SW 1271 (cell line): ENCODE measurements around the gene RAB7B.

Experiments
- DNase-seq, 2 experiments: peaks; one replicate each; lab custom pipeline; 2025; lab: John Stamatoyannopoulos, UW

RAB7B gene

GRCh38 chr1:205948886-205949285 is 54.3 kb downstream of the RAB7B start:
- DNase-seq, result no peak

GRCh38 chr1:205948039-205948438 is 55.2 kb downstream of the RAB7B start:
- DNase-seq, result no peak

DNA sequence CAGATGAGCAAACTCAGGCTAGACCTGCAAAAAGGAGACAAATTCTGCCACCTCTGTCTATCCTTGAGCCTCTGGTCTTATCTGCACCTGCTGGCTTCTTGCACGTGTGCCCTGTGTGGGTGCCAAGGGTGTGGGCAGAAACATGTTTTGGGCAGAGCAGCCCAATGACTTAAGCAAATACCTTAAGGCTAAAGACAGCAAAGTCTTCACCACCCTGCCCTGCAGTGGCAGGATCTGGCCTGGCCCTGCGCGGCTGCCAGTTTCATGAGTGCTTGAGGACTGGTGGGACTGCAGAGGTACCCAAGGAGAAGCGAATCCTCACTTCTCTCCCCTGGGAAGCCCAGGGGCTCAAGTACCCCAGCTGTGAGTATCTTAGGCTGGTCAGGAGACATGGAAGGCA is 56.2 kb downstream of the RAB7B start:
- no peak for DNase-seq

DNA sequence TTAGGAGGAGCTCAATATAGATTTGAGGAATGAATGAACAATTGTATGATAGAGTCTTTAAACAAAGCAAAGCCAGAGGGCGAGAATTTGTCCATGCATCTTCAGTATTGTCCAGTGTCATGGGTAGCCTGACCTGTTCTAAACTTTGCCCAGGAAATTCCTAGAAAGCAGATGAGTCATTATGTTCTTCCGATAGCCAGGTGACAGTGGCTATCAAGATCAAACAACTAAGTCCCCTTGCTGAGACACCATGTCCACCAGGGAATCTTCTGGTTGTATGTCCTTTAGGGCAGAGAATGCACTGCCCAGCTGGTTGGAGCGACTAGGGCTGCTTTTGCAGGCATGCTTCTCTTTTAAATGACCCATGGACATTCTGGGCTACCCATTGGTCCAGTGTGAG is 58.1 kb downstream of the RAB7B start:
- DNase-seq, result no peak

- DNase-seq, result no peak
These were observed 58.7 kb downstream of the RAB7B start for GRCh38 chr1:205944525-205944924.

GRCh38 chr1:205943245-205943644 is 60.0 kb downstream of the RAB7B start, which contains the start of gene SLC26A9:
TSS of gene SLC26A9 (minus strand) at chr1:205943456. CDS start at chr1:205935820, 7,636 bp downstream.
- DNase-seq, result no peak

DNA sequence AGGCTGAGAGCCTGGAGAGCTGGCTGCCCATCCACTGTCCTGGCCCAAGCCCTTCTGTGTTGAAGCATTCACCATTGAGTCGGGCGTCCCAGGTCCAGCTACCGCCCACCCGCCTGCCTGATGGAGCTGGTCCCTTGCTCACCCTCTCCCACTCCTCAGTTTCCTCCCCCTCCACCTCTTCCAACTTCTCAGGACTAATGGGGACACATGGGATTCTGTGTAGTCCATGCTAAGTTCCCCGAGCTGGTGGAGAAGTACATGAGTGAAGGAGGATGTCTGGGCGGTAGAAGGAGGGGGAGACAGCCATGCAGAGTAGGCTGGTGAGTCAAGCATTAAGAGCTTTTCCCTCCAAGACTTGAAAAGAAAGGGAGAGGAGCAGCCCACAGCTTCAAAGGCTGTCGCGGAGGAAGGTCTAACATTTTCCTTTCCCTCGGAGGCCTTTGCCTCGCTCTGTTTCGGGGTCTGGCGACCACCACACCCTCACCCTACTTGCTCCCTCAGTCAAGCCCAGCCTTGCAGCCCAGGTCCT is 60.5 kb downstream of the RAB7B start:
- no peak for DNase-seq

DNA sequence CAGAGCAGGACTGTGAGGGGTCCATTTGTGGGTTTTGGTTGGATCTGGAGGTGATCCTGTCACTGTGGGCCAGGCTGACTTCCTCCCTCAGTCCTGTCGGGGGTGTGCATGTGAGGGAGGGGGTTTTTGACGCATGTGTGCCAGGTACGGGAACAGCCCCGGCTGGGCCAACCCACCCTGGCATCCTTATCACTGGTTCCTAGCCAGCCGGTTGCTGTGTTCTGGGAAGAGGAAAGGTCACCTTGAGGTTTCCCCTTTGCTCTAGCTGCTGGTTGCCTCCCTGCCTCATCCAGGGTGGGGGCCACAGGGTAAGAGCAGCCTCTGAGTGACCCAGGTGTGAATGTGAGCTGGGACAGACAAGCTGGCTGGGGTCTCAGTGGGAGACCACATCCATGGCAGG is 62.5 kb downstream of the RAB7B start:
- no peak for DNase-seq

DNA sequence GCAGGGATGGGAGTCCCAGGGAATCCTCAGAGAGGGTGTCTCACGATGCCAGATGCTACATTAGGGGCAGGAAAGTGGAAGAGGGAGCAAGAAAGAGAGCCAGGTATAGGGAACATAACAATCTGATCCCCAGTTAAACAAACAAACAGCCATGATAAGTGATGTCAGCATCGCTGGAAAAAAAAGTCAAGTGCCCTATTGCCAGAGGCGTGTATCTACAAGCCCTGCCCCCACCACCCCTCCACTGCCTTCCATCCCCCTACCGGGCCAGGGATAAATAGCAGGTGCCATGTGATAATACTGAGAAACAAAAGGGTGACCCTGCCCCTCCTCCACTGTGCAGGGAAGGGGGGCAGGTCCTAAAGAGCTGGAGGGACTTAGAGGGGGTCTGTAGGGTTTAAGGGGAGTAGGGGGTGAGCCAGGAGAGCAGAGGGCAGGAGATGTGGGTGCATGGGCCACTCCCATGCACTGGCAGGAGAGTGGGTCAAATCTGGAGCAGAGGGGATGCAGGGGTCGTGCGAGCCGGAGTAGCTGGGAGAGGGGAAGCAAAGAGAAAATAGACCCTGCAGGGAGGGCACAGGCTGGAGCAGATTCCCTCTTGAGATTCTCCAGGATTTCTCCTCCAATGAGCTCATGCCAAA is 63.4 kb downstream of the RAB7B start:
- no peak for DNase-seq

- DNase-seq, result no peak
These were observed 64.5 kb downstream of the RAB7B start for GRCh38 chr1:205938682-205939081.

GRCh38 chr1:205936846-205937586 is 66.2 kb downstream of the RAB7B start:
- DNase-seq, result no peak

DNA sequence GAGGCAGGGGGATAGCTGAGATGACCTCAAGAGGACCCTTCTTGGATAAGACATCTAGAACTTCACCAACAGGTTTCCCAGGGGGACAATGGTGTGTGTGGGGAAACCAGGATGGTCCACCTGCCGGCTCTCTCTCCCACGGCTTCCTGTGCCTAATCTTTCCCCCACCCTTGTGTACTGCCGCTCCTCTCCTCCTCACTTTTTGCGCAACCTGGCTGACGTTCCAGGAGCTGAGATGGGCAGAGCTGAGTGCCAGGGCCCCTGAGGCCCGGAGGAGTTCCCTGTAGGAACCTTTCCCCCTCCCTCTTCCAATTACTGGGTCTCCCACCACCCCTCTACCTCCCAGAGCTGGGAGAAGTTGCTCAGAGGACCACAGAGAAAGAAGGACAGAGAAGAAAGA is 66.9 kb downstream of the RAB7B start:
- no peak for DNase-seq

- no peak for DNase-seq
These were observed 67.3 kb downstream of the RAB7B start for GRCh38 chr1:205935869-205936268.

DNA sequence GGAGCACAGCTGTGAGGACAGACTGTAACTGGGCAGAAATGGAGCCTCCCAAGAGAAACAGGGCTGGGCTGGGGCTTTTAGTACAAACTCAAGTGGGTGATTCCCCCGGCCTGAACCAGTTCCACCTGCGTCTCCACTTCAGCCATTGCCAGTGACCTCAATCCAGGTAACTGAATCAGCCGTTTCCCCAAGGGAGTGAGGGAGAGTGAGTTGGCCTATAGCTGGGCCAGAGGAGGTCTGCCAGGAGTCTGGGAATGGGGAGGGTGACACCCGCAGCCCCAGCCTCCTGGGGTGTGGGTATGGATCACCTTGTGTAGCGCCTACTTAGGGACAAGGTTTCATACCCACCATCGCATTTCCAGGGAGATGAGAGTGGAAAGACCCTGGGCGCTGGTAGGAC is 68.4 kb downstream of the RAB7B start:
- no peak for DNase-seq

DNA sequence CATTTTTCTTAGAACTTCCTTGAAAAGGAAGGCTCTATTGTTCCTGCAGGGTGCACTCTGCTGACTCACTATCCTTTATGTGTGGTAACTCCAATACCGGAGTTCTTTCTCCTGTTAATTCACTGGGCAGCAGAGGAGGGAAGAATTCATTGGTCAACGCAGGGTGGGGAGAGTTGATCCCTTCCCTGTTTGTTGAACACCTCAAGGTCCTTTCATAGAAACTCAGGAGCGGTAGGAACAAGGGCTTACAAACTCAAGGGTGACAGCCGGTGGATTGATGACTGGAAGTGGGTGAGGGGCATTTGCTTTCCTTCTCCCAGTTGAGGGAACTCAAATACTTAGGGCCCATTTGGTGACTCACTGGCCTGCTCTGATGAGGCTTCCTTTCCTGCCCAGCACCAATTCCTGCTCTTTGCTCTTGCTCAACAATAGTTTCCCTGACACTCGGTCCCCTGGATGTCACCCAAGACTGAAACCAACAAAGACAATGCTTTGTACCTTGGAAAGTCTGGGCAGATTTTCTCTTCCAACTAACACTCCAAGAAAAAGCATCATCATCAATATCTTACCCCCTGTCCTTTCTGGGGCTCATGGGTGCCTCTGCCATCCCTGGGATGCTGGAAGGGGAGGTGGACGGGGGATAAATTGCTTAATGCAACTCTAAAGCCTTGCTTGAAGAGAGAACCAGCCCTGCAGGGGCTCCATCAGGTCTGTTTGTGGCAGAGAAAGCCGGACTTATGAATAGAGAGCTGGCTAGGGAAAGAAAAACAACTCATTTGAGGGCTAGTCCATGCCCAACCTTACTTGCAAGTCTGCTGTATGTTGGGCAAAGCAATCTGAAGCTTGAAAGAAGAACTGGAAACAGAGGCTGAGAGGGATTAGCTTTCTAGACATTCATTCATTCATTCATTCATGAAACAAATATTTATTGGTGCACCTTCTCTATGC is 69.2 kb downstream of the RAB7B start:
- DNase-seq, result no peak

DNA sequence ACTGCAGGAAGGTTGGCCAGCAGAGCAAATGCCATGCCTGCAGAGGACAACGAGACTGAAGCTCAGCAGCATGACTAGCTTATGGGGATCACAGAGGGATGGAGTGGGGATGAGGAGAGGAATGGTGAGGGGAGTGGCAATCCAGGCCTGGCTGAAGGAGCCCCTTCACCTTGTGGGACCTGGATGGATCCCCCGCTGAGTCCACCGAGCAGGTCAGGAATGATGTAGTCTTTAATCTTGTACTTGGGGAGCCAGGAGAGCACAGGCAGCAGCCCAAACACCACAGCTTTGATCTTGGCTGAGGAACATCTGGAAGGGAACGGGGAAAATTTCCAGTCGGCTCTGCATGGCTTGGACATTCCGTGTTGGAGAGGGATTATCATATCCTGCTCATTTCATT is 70.4 kb downstream of the RAB7B start:
- DNase-seq, result no peak

GRCh38 chr1:205930799-205931281 is 72.4 kb downstream of the RAB7B start:
- no peak for DNase-seq

- no peak for DNase-seq
These were observed 73.0 kb downstream of the RAB7B start for GRCh38 chr1:205930195-205930577.

DNA sequence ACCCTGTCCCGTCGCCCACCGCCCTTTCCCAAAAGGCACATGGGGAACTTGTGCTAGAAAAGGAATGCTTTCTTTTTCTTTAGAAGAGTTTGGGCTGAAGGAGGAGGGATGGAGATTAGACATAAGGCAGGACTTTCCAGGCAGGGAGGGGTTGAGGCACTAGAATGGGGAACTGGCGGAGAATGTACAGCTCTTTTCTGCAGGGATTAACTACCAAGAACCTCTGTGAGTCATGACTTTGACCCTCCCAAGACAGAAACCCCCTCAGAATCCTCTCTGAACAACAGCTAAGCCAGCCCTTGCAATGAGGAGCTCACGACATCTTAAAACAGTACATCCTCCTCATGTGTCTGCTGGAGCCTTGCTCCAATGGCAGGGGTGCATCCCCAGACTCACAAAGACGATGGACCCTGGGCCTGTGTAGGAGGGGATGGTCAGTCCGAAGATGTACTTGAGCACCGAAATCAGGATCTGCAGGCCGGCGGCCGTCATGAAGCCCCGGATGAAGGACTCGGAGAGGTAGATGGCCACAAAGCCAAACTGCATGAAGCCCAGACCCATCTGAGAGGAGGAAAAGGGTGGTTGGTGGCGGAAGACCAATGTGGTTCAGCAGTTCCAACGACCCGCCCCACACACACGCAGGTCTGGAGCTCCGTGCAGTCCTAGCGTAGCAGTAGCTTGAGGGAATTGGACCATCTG is 73.5 kb downstream of the RAB7B start:
- no peak for DNase-seq

- no peak for DNase-seq
These were observed 74.9 kb downstream of the RAB7B start for GRCh38 chr1:205928317-205928716.

GRCh38 chr1:205927676-205928075 is 75.5 kb downstream of the RAB7B start:
- no peak for DNase-seq

DNA sequence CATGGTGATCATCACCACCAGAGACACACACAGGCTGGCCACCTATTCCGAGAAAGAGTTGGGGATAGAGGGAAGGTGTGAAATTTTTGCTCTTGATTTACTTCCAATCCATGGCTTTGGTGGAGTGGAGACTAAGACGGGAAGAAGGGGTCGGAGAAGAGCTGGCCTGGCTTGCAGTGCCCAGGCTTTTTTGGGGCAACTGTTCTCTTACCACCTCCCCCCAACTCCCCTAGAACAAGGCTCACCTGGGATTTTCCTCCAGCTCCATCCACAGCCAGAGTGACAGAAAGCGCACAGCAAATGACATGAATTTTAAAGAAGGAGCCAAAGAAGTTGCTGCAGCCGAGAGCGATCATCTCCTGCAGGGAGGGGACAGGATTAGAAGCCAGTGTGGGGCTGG is 75.9 kb downstream of the RAB7B start:
- no peak for DNase-seq
